ENCODE measurements around the gene FAM124B. TPM values are rescaled to one million over a fixed set of nuclear protein-coding genes. Genes with fewer than 3 reads are reported as not detected.

The FAM124B gene
- total RNA-seq, 2 donors from 2014 or later: 1.3 to 1.5 TPM

- no peak for DNase-seq (ENCODE audit: low spot score)
- no peak for TF ChIP-seq CTCF (IDR thresholded peaks at IDR 0.05)
- Histone ChIP-seq H3K9me3 (peaks cover 0 to 9% of the 10 kb centered on the region in 2 donors), H3K27me3 (no peaks in the 10 kb centered on the region), H3K4me1 (peaks cover 0 to 6% of the 10 kb centered on the region in 2 donors), H3K27ac (no peak overlapping the region), H3K36me3 (no peaks in the 10 kb centered on the region), H3K4me3 (no peak overlapping the region)
These were observed 3.5 kb upstream of the FAM124B start for GRCh38 chr2:224405412-224405811.

DNA sequence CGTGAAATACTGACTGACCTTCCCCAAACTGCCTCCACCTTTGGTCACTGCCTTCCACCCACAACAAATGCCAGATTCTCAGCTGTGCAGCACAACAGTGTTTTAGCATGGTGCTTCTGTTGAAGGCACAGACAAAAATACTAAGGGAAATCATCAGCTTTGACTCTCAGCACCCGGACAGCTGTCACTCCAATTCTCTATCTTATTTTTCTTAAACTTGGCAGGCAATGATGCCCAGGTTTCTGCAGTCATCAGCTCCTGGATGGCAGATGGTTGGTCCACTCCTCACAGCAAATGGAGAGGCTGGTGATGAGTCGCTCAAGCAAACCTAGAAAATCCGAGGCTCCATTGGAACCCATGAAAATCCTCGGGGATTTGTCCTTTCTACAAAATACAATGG is 2.9 kb upstream of the FAM124B start:
- Histone ChIP-seq H3K27me3 (no peaks in the 10 kb centered on the region), H3K36me3 (no peaks in the 10 kb centered on the region), H3K9me3 (peaks cover 0 to 9% of the 10 kb centered on the region in 2 donors), H3K4me1 (peaks cover 0 to 6% of the 10 kb centered on the region in 2 donors), H3K4me3 (no peak overlapping the region), H3K27ac (no peak overlapping the region)
- TF ChIP-seq CTCF (IDR thresholded peaks at IDR 0.05): no peak
- no peak for DNase-seq (ENCODE audit: low spot score)

GRCh38 chr2:224403657-224404056 is 1.8 kb upstream of the FAM124B start:
- no peak for DNase-seq (ENCODE audit: low spot score)
- Histone ChIP-seq H3K27ac (no peak overlapping the region), H3K27me3 (no peaks in the 10 kb centered on the region), H3K4me3 (no peak overlapping the region), H3K4me1 (peaks cover 0 to 6% of the 10 kb centered on the region in 2 donors), H3K9me3 (peaks cover 0 to 9% of the 10 kb centered on the region in 2 donors), H3K36me3 (no peaks in the 10 kb centered on the region)
- no peak for TF ChIP-seq CTCF (IDR thresholded peaks at IDR 0.05)

DNA sequence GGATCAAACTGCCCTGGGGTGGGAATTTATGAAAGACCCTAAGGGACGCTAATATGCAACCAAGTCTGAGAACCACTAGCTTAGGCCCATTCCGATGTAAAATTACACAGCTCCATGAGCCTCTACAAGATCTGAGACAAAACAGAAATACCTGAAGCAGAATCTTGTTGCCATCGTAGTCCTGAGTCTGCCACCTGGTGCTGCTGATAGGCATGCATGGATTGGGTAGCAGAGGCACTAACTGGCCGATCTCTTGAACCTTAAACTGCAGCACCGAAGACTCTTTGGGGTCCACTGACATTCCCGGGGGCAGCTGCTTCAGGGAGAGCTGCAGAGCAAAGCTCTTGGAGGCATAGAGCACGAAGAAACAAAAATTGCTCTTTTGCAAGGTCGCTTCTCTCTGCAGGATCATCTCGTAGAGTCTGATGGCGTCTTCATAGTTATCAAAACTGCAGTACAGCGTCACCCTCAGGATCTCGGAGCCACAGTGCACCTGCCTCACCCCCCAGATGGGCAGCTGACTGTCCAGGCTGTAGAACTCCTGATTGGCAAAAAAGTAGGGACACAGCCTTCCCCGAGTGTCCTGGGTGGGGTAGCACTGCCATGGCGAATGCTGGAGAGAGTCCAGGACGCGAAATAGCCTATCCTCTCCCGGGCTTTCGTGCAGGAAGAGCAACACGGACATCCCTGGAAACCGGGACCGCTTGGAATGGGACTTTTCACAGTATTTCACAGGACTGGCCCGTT is 848 bp downstream of the FAM124B start:
- no peaks in the 10 kb centered on the region for H3K27me3 ChIP-seq
- peak overlapping the region; percentile 34 to 42 for H3K4me3 ChIP-seq

GRCh38 chr2:224400174-224400810 is 1.6 kb downstream of the FAM124B start:
- Histone ChIP-seq H3K4me1 (peaks cover 0 to 6% of the 10 kb centered on the region in 2 donors), H3K4me3 (peak overlapping the region; percentile 34 to 42), H3K36me3 (no peaks in the 10 kb centered on the region), H3K27me3 (no peaks in the 10 kb centered on the region), H3K27ac (no peak overlapping the region), H3K9me3 (no peaks in the 10 kb centered on the region)
- no peak for DNase-seq (ENCODE audit: low spot score)
- no peak for TF ChIP-seq CTCF (IDR thresholded peaks at IDR 0.05)

More for the DNA sequence above, 848 bp downstream of the FAM124B start:
- DNase-seq (ENCODE audit: low spot score): no peak
- peak overlapping the region; percentile 12 to 59 for H3K27ac ChIP-seq
- no peaks in the 10 kb centered on the region for H3K36me3 ChIP-seq
- no peak for TF ChIP-seq CTCF (IDR thresholded peaks at IDR 0.05)
- peaks cover 0 to 6% of the 10 kb centered on the region in 2 donors for H3K4me1 ChIP-seq
- peaks cover 0 to 6% of the 10 kb centered on the region in 2 donors for H3K9me3 ChIP-seq
